SJSA1 (cell line): ENCODE measurements around the gene PRR5. TPM values are rescaled to one million over a fixed set of nuclear protein-coding genes. Genes with fewer than 3 reads are reported as not detected.
"Not testable (repeated sequence)": the region's sequence is repeated elsewhere in the genome, so short reads cannot be mapped to it uniquely, and the experiment has no call there.

ENCODE experiments used
- DNase-seq, 2 experiments: peaks; one replicate each; pipeline ENCODE4 v3.0.0-alpha.2; 2015 to 2020; ENCODE audit warnings: low spot score in 2 of 2, low read depth in 1 of 2
- H3K27ac ChIP-seq: fragments of 250-450 bp; sonication (Bioruptor Pico); 2 replicates; pipeline ENCODE4 v1.5.1; 2020; ENCODE audit warnings: mild to moderate bottlenecking, moderate library complexity
- H3K27me3 ChIP-seq: fragments of 250-450 bp; sonication (Bioruptor Pico); replicated peaks from 2 replicates; pipeline ENCODE4 v1.5.1; 2020; ENCODE audit warnings: mild to moderate bottlenecking, moderate library complexity
- H3K36me3 ChIP-seq: fragments of 250-450 bp; sonication (Bioruptor Pico); 2 replicates; pipeline ENCODE4 v1.5.1; 2020; ENCODE audit warnings: mild to moderate bottlenecking
- H3K4me1 ChIP-seq: fragments of 250-450 bp; sonication (Bioruptor Pico); replicated peaks from 2 replicates; pipeline ENCODE4 v1.6.1; 2021; ENCODE audit warnings: mild to moderate bottlenecking
- H3K4me3 ChIP-seq: fragments of 250-450 bp; sonication (Bioruptor Pico); 2 replicates; pipeline ENCODE4 v1.5.1; 2020; ENCODE audit warnings: mild to moderate bottlenecking
- H3K9me3 ChIP-seq: fragments of 250-450 bp; sonication (Bioruptor Pico); replicated peaks from 2 replicates; pipeline ENCODE4 v1.5.1; 2020; ENCODE audit warnings: mild to moderate bottlenecking
- total RNA-seq: library from RNA; depleted of rRNA; stranded (reverse); fragments of >200 nt; shearing (Covaris generic); gene quantifications from 2 replicates; pipeline ENCODE4 v1.2.3, GENCODE V29; 2014

The PRR5 gene
- total RNA-seq, 1 experiment from 2014 or later: 6.1 TPM

- H3K36me3 ChIP-seq, H3K9me3 ChIP-seq, H3K27ac ChIP-seq, DNase-seq, H3K4me3 ChIP-seq, H3K27me3 ChIP-seq: not testable (repeated sequence)
- peaks cover 20% of the 10 kb centered on the region for H3K4me1 ChIP-seq
Measured at GRCh38 chr22:44747784-44748127, 45.8 kb downstream of the PRR5 start.

GRCh38 chr22:44748524-44748923 lies 46.5 kb downstream of the PRR5 start:
- Histone ChIP-seq H3K36me3 (no peaks in the 10 kb centered on the region), H3K9me3 (0 out of 2 replicates have a peak, but pooled peaks cover 3% of the 10 kb centered on the region), H3K4me1 (peaks cover 23% of the 10 kb centered on the region), H3K4me3 (no peak overlapping the region), H3K27me3 (0 out of 2 replicates have a peak, but pooled peaks cover 2% of the 10 kb centered on the region), H3K27ac (no peak overlapping the region)
- no peak for DNase-seq

GRCh38 chr22:44750481-44750880 lies 48.5 kb downstream of the PRR5 start:
- Histone ChIP-seq H3K4me1 (peaks cover 29% of the 10 kb centered on the region), H3K27ac (no peak overlapping the region), H3K27me3 (no peaks in the 10 kb centered on the region), H3K9me3 (0 out of 2 replicates have a peak, but pooled peaks cover 3% of the 10 kb centered on the region), H3K36me3 (no peaks in the 10 kb centered on the region), H3K4me3 (no peak overlapping the region)
- DNase-seq: no peak

GRCh38 chr22:44752285-44753188 lies 50.5 kb downstream of the PRR5 start, which contains the start of gene ARHGAP8:
Gene ARHGAP8 (plus strand): TSS chr22:44752575. CDS start chr22:44786528, 33,953 bp downstream.
- DNase-seq: no peak
- Histone ChIP-seq H3K4me3 (no peak within 1 kb of the TSS), H3K4me1 (peaks cover 13% of the 10 kb centered on the region), H3K9me3 (0 out of 2 replicates have a peak, but pooled peaks cover 3% of the 10 kb centered on the region), H3K27me3 (no peaks in the 10 kb centered on the region), H3K27ac (no peak within 1 kb of the TSS), H3K36me3 (no peaks in the 10 kb centered on the region)

GRCh38 chr22:44753189-44754042 lies 51.4 kb downstream of the PRR5 start:
- H3K36me3 ChIP-seq: no peaks in the 10 kb centered on the region
- no peak overlapping the region for H3K4me3 ChIP-seq
- DNase-seq: peak in 1 of 2 experiments; percentile 31
- H3K27ac ChIP-seq: no peak overlapping the region
- H3K9me3 ChIP-seq: 0 out of 2 replicates have a peak, but pooled peaks cover 3% of the 10 kb centered on the region
- H3K4me1 ChIP-seq: peaks cover 18% of the 10 kb centered on the region
- no peaks in the 10 kb centered on the region for H3K27me3 ChIP-seq

GRCh38 chr22:44754998-44755397 lies 53.0 kb downstream of the PRR5 start:
- no peak for DNase-seq
- Histone ChIP-seq H3K4me3 (no peak overlapping the region), H3K27me3 (no peaks in the 10 kb centered on the region), H3K36me3 (no peaks in the 10 kb centered on the region), H3K4me1 (peaks cover 23% of the 10 kb centered on the region), H3K27ac (no peak overlapping the region), H3K9me3 (0 out of 2 replicates have a peak, but pooled peaks cover 3% of the 10 kb centered on the region)

GRCh38 chr22:44755417-44755816 lies 53.4 kb downstream of the PRR5 start:
- no peak for DNase-seq
- Histone ChIP-seq H3K36me3 (no peaks in the 10 kb centered on the region), H3K27ac (no peak overlapping the region), H3K9me3 (0 out of 2 replicates have a peak, but pooled peaks cover 2% of the 10 kb centered on the region), H3K4me1 (peaks cover 23% of the 10 kb centered on the region), H3K4me3 (no peak overlapping the region), H3K27me3 (no peaks in the 10 kb centered on the region)

GRCh38 chr22:44755956-44756361 lies 54.0 kb downstream of the PRR5 start:
- Histone ChIP-seq H3K9me3 (no peaks in the 10 kb centered on the region), H3K36me3 (no peaks in the 10 kb centered on the region), H3K4me1 (peaks cover 23% of the 10 kb centered on the region), H3K27me3 (no peaks in the 10 kb centered on the region), H3K4me3 (no peak overlapping the region), H3K27ac (no peak overlapping the region)
- DNase-seq: no peak

- Histone ChIP-seq H3K27ac (no peak overlapping the region), H3K27me3 (no peaks in the 10 kb centered on the region), H3K9me3 (no peaks in the 10 kb centered on the region), H3K4me1 (peaks cover 21% of the 10 kb centered on the region), H3K4me3 (no peak overlapping the region), H3K36me3 (no peaks in the 10 kb centered on the region)
- DNase-seq: peak in 1 of 2 experiments; percentile 55
Measured at GRCh38 chr22:44758344-44758973, 56.5 kb downstream of the PRR5 start.

- Histone ChIP-seq H3K36me3 (no peaks in the 10 kb centered on the region), H3K4me3 (no peak overlapping the region), H3K27me3 (no peaks in the 10 kb centered on the region), H3K4me1 (peaks cover 16% of the 10 kb centered on the region), H3K27ac (no peak overlapping the region), H3K9me3 (no peaks in the 10 kb centered on the region)
- DNase-seq: peak in 1 of 2 experiments; percentile 16
Measured at GRCh38 chr22:44759001-44759400, 57.0 kb downstream of the PRR5 start.

GRCh38 chr22:44759430-44760310 lies 57.7 kb downstream of the PRR5 start:
- Histone ChIP-seq H3K36me3 (no peaks in the 10 kb centered on the region), H3K27me3 (no peaks in the 10 kb centered on the region), H3K4me1 (peaks cover 14% of the 10 kb centered on the region), H3K9me3 (no peaks in the 10 kb centered on the region), H3K27ac (no peak overlapping the region), H3K4me3 (no peak overlapping the region)
- DNase-seq: no peak

GRCh38 chr22:44760476-44760875 lies 58.5 kb downstream of the PRR5 start:
- Histone ChIP-seq H3K27ac (no peak overlapping the region), H3K27me3 (no peaks in the 10 kb centered on the region), H3K4me3 (no peak overlapping the region), H3K36me3 (no peaks in the 10 kb centered on the region), H3K9me3 (no peaks in the 10 kb centered on the region), H3K4me1 (peaks cover 14% of the 10 kb centered on the region)
- no peak for DNase-seq

GRCh38 chr22:44761025-44761424 lies 59.0 kb downstream of the PRR5 start:
- Histone ChIP-seq H3K27me3 (no peaks in the 10 kb centered on the region), H3K4me1 (peaks cover 14% of the 10 kb centered on the region), H3K9me3 (no peaks in the 10 kb centered on the region), H3K27ac (no peak overlapping the region), H3K36me3 (no peaks in the 10 kb centered on the region), H3K4me3 (no peak overlapping the region)
- no peak for DNase-seq
